IMR-90 (cell line): ENCODE results near the gene ABL2. TPM values are rescaled to one million over a fixed set of nuclear protein-coding genes. Genes with fewer than 3 reads are reported as not detected.

Experiments used
- ATAC-seq: fragments of 200-7000 bp; cut with Tn5 transposase; 2 replicates; pipeline ENCODE4 v1.9.1; 2020; ENCODE audit warnings: low read depth, mild to moderate bottlenecking, moderate library complexity
- BruUV-seq: library from RNA; stranded (reverse); fragments of 400-500 nt; replicated peaks from 2 replicates; lab custom pipeline; 2021; lab: Mats Ljungman, UMichigan
- CTCF ChIA-PET: fragments of 300-600 bp; formaldehyde crosslinking; extraction: SDS; loops from one replicate; lab custom pipeline; 2021; ENCODE audit warnings: antibody characterized with exemption; lab: Yijun Ruan, JAX
- POLR2A ChIA-PET: fragments of 300-600 bp; sonication (Branson Sonifier 250); formaldehyde crosslinking; loops from one replicate; lab custom pipeline; 2022; ENCODE audit warnings: antibody characterized with exemption; ENCODE audit not compliant: unreplicated experiment; lab: Charles Lee
- DNase-seq: peaks from one replicate; pipeline ENCODE4 v3.0.0; 2013
- H2AFZ ChIP-seq: replicated peaks from 2 replicates; pipeline ENCODE3; 2013; ENCODE audit warnings: low read length, mild to moderate bottlenecking; ENCODE audit not compliant: poor library complexity
- H2AK5ac ChIP-seq: 2 replicates; pipeline ENCODE4 v1.6.1; 2013; ENCODE audit warnings: low read depth, low read length, inconsistent platforms
- H2AK9ac ChIP-seq: replicated peaks from 2 replicates; pipeline ENCODE3; 2013; ENCODE audit warnings: mild to moderate bottlenecking, low read depth, low read length, moderate library complexity; ENCODE audit not compliant: poor library complexity
- H2BK120ac ChIP-seq: 2 replicates; pipeline ENCODE4 v1.6.1; 2013; ENCODE audit warnings: low read depth, low read length, inconsistent platforms
- H2BK15ac ChIP-seq: 3 replicates; pipeline ENCODE4 v1.6.1; 2013; ENCODE audit warnings: low read depth, low read length, inconsistent platforms
- H2BK20ac ChIP-seq: 2 replicates; pipeline ENCODE4 v1.6.1; 2013; ENCODE audit warnings: low read depth, mild to moderate bottlenecking, inconsistent platforms, low read length, moderate library complexity
- H2BK5ac ChIP-seq: 2 replicates; pipeline ENCODE4 v1.6.1; 2013; ENCODE audit warnings: mild to moderate bottlenecking, low read depth, low read length, inconsistent platforms; ENCODE audit not compliant: poor library complexity, severe bottlenecking
- H3K14ac ChIP-seq: replicated peaks from 2 replicates; pipeline ENCODE4 v1.6.1; 2013; ENCODE audit warnings: low read depth, low read length, inconsistent platforms
- H3K18ac ChIP-seq: 2 replicates; pipeline ENCODE4 v1.6.1; 2013; ENCODE audit warnings: low read depth, low read length, control low read depth
- H3K23ac ChIP-seq: 2 replicates; pipeline ENCODE4 v1.6.1; 2013; ENCODE audit warnings: low read depth, low read length, inconsistent platforms
- H3K27ac ChIP-seq: 2 replicates; pipeline ENCODE4 v1.5.1; 2013; ENCODE audit warnings: mild to moderate bottlenecking, control low read depth, low read length; ENCODE audit not compliant: insufficient read depth
- H3K27me3 ChIP-seq: 2 replicates; pipeline ENCODE4 v1.6.1; 2013; ENCODE audit warnings: low read length; ENCODE audit not compliant: control insufficient read depth, insufficient read depth
- H3K36me3 ChIP-seq: 2 replicates; pipeline ENCODE4 v1.6.1; 2013; ENCODE audit warnings: low read length, mixed read lengths; ENCODE audit not compliant: control insufficient read depth, insufficient read depth
- H3K4ac ChIP-seq: 2 replicates; pipeline ENCODE4 v1.6.1; 2013; ENCODE audit warnings: low read depth, low read length, inconsistent platforms
- H3K4me1 ChIP-seq: 2 replicates; pipeline ENCODE4 v1.6.1; 2013; ENCODE audit warnings: low read length, mixed read lengths; ENCODE audit not compliant: control insufficient read depth, insufficient read depth
- H3K4me2 ChIP-seq: 2 replicates; pipeline ENCODE4 v1.6.1; 2013; ENCODE audit warnings: low read depth, mild to moderate bottlenecking, control low read depth, low read length, moderate library complexity
- H3K4me3 ChIP-seq: 2 replicates; pipeline ENCODE4 v1.5.1; 2013; ENCODE audit warnings: low read depth, mild to moderate bottlenecking, control low read depth, low read length, moderate library complexity; ENCODE audit not compliant: insufficient read depth
- H3K56ac ChIP-seq: 2 replicates; pipeline ENCODE4 v1.6.1; 2013; ENCODE audit warnings: low read length, inconsistent platforms; ENCODE audit not compliant: insufficient read depth; ENCODE audit errors: extremely low read depth
- H3K79me1 ChIP-seq, 2 experiments: 2 replicates each; pipeline ENCODE4 v1.6.1; 2013; ENCODE audit warnings: low read length in 2 of 2, inconsistent platforms in 1 of 2, low read depth in 1 of 2
- H3K9ac ChIP-seq: 2 replicates; pipeline ENCODE4 v1.6.1; 2013; ENCODE audit warnings: low read depth, low read length, control low read depth
- H3K9me1 ChIP-seq: 2 replicates; pipeline ENCODE4 v1.6.1; 2013; ENCODE audit warnings: low read length, inconsistent platforms; ENCODE audit not compliant: insufficient read depth
- H3K9me3 ChIP-seq: 2 replicates; pipeline ENCODE4 v1.6.1; 2013; ENCODE audit warnings: low read length; ENCODE audit not compliant: control insufficient read depth, insufficient read depth
- H4K20me1 ChIP-seq: 2 replicates; pipeline ENCODE4 v1.6.1; 2013; ENCODE audit warnings: low read length, inconsistent platforms; ENCODE audit not compliant: insufficient read depth
- H4K5ac ChIP-seq: 2 replicates; pipeline ENCODE4 v1.6.1; 2013; ENCODE audit warnings: mild to moderate bottlenecking, low read depth, low read length, control low read depth
- H4K8ac ChIP-seq, 2 experiments: 2 replicates each; pipeline ENCODE4 v1.6.1; 2013; ENCODE audit warnings: low read depth in 2 of 2, low read length in 2 of 2, control low read depth in 1 of 2, inconsistent platforms in 1 of 2
- H4K91ac ChIP-seq: 2 replicates; pipeline ENCODE4 v1.6.1; 2013; ENCODE audit warnings: low read depth, low read length, inconsistent platforms; ENCODE audit not compliant: insufficient read depth
- CEBPB ChIP-seq: IDR thresholded peaks from 2 replicates; pipeline ENCODE4 v1.6.1; 2012; ENCODE audit warnings: low read depth, low read length, improper control_type of control experiment
- CTCF ChIP-seq: conservative IDR thresholded peaks from 2 replicates; pipeline ENCODE4 v1.5.1; 2012; ENCODE audit warnings: mild to moderate bottlenecking, low read depth, low read length, improper control_type of control experiment
- ELK1 ChIP-seq: fragments of 150-350 bp; IDR thresholded peaks from 2 replicates; pipeline ENCODE4 v1.6.1; 2016; ENCODE audit warnings: low read depth, mild to moderate bottlenecking, low read length, moderate library complexity, borderline replicate concordance
- FOS ChIP-seq: fragments of 150-350 bp; IDR thresholded peaks from 2 replicates; pipeline ENCODE4 v1.6.1; 2016; ENCODE audit warnings: low read depth, low read length
- MAZ ChIP-seq: IDR thresholded peaks from 2 replicates; pipeline ENCODE4 v1.6.1; 2012; ENCODE audit warnings: low read depth, mild to moderate bottlenecking, low read length, improper control_type of control experiment, moderate library complexity, borderline replicate concordance
- POLR2A ChIP-seq: IDR thresholded peaks from 2 replicates; pipeline ENCODE4 v1.6.1; 2012; ENCODE audit warnings: mild to moderate bottlenecking, low read depth, low read length
- RAD21 ChIP-seq: IDR thresholded peaks from 2 replicates; pipeline ENCODE4 v1.6.1; 2012; ENCODE audit warnings: low read length, improper control_type of control experiment
- RFX5 ChIP-seq: IDR thresholded peaks from 2 replicates; pipeline ENCODE4 v1.8.0; 2012; ENCODE audit warnings: low read depth, mild to moderate bottlenecking, low read length, moderate library complexity
- SMC3 ChIP-seq: fragments of 150-350 bp; IDR thresholded peaks from 2 replicates; pipeline ENCODE4 v1.6.1; 2016; ENCODE audit warnings: low read depth, mild to moderate bottlenecking, antibody characterized with exemption, low read length, moderate library complexity
- USF2 ChIP-seq: fragments of 150-350 bp; IDR thresholded peaks from 2 replicates; pipeline ENCODE4 v1.6.1; 2017; ENCODE audit warnings: mild to moderate bottlenecking, antibody characterized with exemption, low read length, low read depth
- WGBS, 2 experiments: methylation state at CpG; one replicate each; pipeline versions ENCODE4 v1.1.5 to v1.1.7; 2013; ENCODE audit warnings: missing lambda C conversion rate in 2 of 2; ENCODE audit not compliant: insufficient read length in 1 of 2; ENCODE audit errors: extremely low coverage in 2 of 2; 5-methylcytosine and 5-hydroxymethylcytosine counted together
- dilution Hi-C: fragments of 300-500 bp; cut with HindIII; formaldehyde crosslinking; loops from one replicate; pipeline ENCODE4 v1.14.3; 2018; ENCODE audit warnings: low sequenced_read_pairs; ENCODE audit not compliant: unreplicated experiment
- in situ Hi-C: fragments of 300-500 bp; cut with MboI; formaldehyde crosslinking; loops from 3 replicates; pipeline ENCODE4 v1.14.3; 2019; ENCODE audit warnings: low sequenced_read_pairs, inconsistent platforms, mixed read lengths
- intact Hi-C: fragments of 100-400 bp; cut with micrococcal nuclease; formaldehyde crosslinking; loops from 2 replicates; pipeline ENCODE4 v1.10.0; 2022
- polyA plus RNA-seq, 3 experiments: library from polyadenylated mRNA; depleted of rRNA; stranded (reverse); fragments of >200 nt; gene quantifications; 2 replicates each; pipeline ENCODE4 v1.2.3, GENCODE V29; 2012; ENCODE audit warnings: low replicate concordance in 1 of 3
- total RNA-seq: library from RNA; depleted of rRNA; stranded (reverse); fragments of >200 nt; gene quantifications from 2 replicates; pipeline ENCODE4 v1.2.3, GENCODE V29; 2012

Gene ABL2
- total and polyA plus RNA-seq, 2 of the 4 experiments (the other 2 are of a cell fraction): 9.7 to 110 TPM

GRCh38 chr1:179103999-179104398, 125.5 kb downstream of the ABL2 start:
- WGBS, 2 experiments: no CpG with 5 or more reads among the region's 1 CpG
- ChIA-PET POLR2A (no interaction called here), CTCF (no interaction called here)
- peaks cover 11% of the 10 kb centered on the region for H3K9me1 ChIP-seq
- no peak overlapping the region for H2BK5ac ChIP-seq
- no peak overlapping the region for H3K4ac ChIP-seq
- H3K4me3 ChIP-seq: no peak overlapping the region
- H3K18ac ChIP-seq: no peak overlapping the region
- no peak overlapping the region for H4K91ac ChIP-seq
- H3K27me3 ChIP-seq: no peaks in the 10 kb centered on the region
- H3K4me1 ChIP-seq: peaks cover 10% of the 10 kb centered on the region
- no peak overlapping the region for H2BK20ac ChIP-seq
- DNase-seq: no peak
- H3K9me3 ChIP-seq: no peaks in the 10 kb centered on the region
- dilution Hi-C loops: no loop called here
- H3K14ac ChIP-seq: no peak overlapping the region
- BruUV-seq: no TSS peak
- no peak overlapping the region for H2BK15ac ChIP-seq
- H2BK120ac ChIP-seq: no peak overlapping the region
- intact Hi-C loops: loop anchor here (1.0 kb wide), 1 partner anchor 23 kb away; no protein-coding TSS in a partner anchor
- ATAC-seq: no peak
- no peak overlapping the region for H4K8ac ChIP-seq
- H4K20me1 ChIP-seq: peaks cover 35% of the 10 kb centered on the region
- H4K5ac ChIP-seq: no peak overlapping the region
- H3K36me3 ChIP-seq: peaks cover 31% of the 10 kb centered on the region
- no peak for TF ChIP-seq CEBPB
- TF ChIP-seq USF2: no peak
- TF ChIP-seq SMC3: no peak
- TF ChIP-seq ELK1: no peak
- no peak for TF ChIP-seq CTCF
- TF ChIP-seq RFX5: no peak
- no peak for TF ChIP-seq POLR2A
- TF ChIP-seq MAZ: no peak
- TF ChIP-seq FOS: no peak
- TF ChIP-seq RAD21: no peak
- in situ Hi-C loops: no loop called here
- peaks cover 45 to 80% of the 10 kb centered on the region in 2 experiments for H3K79me1 ChIP-seq
- H2AK9ac ChIP-seq: no peak overlapping the region
- H2AFZ ChIP-seq: no peak overlapping the region
- no peak overlapping the region for H2AK5ac ChIP-seq
- H3K27ac ChIP-seq: no peak overlapping the region
- no peak overlapping the region for H3K23ac ChIP-seq
- no peak overlapping the region for H3K56ac ChIP-seq
- H3K4me2 ChIP-seq: no peak overlapping the region
- no peak overlapping the region for H3K9ac ChIP-seq
